ENCODE data around the gene KIAA0232. TPM values are rescaled to one million over a fixed set of nuclear protein-coding genes. Genes with fewer than 3 reads are reported as not detected.

Gene KIAA0232
- total RNA-seq, 1 experiment from 2014 or later: 28.5 TPM

DNA sequence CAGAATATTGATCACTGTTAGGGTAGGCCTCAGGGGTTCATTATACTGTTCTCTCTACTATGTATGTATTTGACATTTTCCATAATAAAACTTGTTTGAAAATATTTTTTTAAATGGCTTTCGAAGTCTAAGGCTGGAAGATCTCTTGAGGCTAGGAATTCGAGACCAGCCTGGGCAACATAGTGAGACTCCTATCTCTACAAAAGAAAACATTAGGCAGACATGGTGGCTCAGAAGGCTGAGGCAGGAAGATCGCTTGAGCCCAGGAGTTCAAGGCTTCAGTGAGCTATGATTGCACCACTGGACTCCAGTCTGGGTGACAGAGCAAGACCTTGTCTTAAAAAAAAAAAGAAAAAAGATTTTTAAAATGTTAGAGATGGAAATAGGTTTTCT lies 111.6 kb downstream of the KIAA0232 start:
- no peak overlapping the region for H2BK20ac ChIP-seq (ENCODE audit: low read depth, low read length, poor library complexity, severe bottlenecking)

More for the DNA sequence above, 111.6 kb downstream of the KIAA0232 start:
- Mint-ChIP-seq H3K4me3 (no peak overlapping the region), H3K4me1 (peaks cover 0 to 10% of the 10 kb centered on the region in 2 experiments; a peak in 3 of 4 replicates), H3K9me3 (peaks cover 9 to 11% of the 10 kb centered on the region in 2 experiments; a peak in 4 of 5 replicates), H3K36me3 (ENCODE audit: insufficient read depth in 1 of 3, low read depth in 3 of 3) (peaks cover 6 to 9% (median 8%) of the 10 kb centered on the region in 3 experiments; a peak in 5 of 7 replicates), H3K27ac (no peak overlapping the region), H3K27me3 (ENCODE audit: low read depth) (peaks cover 4% of the 10 kb centered on the region; the same call in 1 of the 2 replicates)
- Histone ChIP-seq H3K9ac (ENCODE audit: extremely low read depth, insufficient read length, low read length) (no peak overlapping the region), H2BK120ac (ENCODE audit: low read depth, low read length, poor library complexity, severe bottlenecking) (no peak overlapping the region), H3K23me2 (ENCODE audit: insufficient read length, low read depth, low read length, poor library complexity, severe bottlenecking) (no peaks in the 10 kb centered on the region), H3K56ac (ENCODE audit: insufficient read length, low read depth, low read length) (no peak overlapping the region), H3K79me1 (ENCODE audit: insufficient read depth, low read depth, low read length, poor library complexity, severe bottlenecking) (no peaks in the 10 kb centered on the region), H3K18ac (ENCODE audit: insufficient read length, low read depth, low read length) (no peak overlapping the region), H4K91ac (ENCODE audit: insufficient read length, low read depth, low read length) (no peak overlapping the region), H2BK12ac (ENCODE audit: insufficient read length, low read depth, low read length) (no peak overlapping the region), H3K4me1 (ENCODE audit: insufficient read depth, low read length) (no peaks in the 10 kb centered on the region), H2BK15ac (ENCODE audit: low read depth, low read length) (no peak overlapping the region), H3K4ac (ENCODE audit: low read depth, low read length) (no peak overlapping the region), H4K8ac (replicated peaks; ENCODE audit: insufficient read length, low read depth, low read length) (no peak overlapping the region), H3K23ac (ENCODE audit: insufficient read length, low read depth, low read length) (no peak overlapping the region), H4K20me1 (ENCODE audit: control insufficient read depth, insufficient read depth, insufficient read length) (no peaks in the 10 kb centered on the region), H4K5ac (ENCODE audit: insufficient read length, low read depth, low read length) (no peak overlapping the region), H2BK5ac (ENCODE audit: insufficient read length, low read length) (no peak overlapping the region), H3K27me3 (ENCODE audit: insufficient read depth, low read length) (no peaks in the 10 kb centered on the region), H3K27ac (ENCODE audit: insufficient read length, low read depth, low read length) (no peak overlapping the region), H3K4me2 (ENCODE audit: insufficient read depth, insufficient read length, low read length) (no peak overlapping the region), H3K79me2 (ENCODE audit: insufficient read depth, low read length) (no peaks in the 10 kb centered on the region), H3T11ph (ENCODE audit: low read length) (no peak overlapping the region), H2AFZ (ENCODE audit: low read length) (no peak overlapping the region), H2AK5ac (ENCODE audit: insufficient read length, low read length) (no peak overlapping the region), H3K14ac (ENCODE audit: insufficient read depth, low read length) (no peak overlapping the region), H3K9me3 (ENCODE audit: control insufficient read depth, low read depth, low read length) (no peaks in the 10 kb centered on the region)
- no peak for DNase-seq
- TF ChIP-seq, protein P1, sequence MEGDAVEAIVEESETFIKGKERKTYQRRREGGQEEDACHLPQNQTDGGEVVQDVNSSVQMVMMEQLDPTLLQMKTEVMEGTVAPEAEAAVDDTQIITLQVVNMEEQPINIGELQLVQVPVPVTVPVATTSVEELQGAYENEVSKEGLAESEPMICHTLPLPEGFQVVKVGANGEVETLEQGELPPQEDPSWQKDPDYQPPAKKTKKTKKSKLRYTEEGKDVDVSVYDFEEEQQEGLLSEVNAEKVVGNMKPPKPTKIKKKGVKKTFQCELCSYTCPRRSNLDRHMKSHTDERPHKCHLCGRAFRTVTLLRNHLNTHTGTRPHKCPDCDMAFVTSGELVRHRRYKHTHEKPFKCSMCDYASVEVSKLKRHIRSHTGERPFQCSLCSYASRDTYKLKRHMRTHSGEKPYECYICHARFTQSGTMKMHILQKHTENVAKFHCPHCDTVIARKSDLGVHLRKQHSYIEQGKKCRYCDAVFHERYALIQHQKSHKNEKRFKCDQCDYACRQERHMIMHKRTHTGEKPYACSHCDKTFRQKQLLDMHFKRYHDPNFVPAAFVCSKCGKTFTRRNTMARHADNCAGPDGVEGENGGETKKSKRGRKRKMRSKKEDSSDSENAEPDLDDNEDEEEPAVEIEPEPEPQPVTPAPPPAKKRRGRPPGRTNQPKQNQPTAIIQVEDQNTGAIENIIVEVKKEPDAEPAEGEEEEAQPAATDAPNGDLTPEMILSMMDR (conservative IDR thresholded peaks at IDR 0.05): no peak
- no CpG with 5 or more reads among the region's 3 CpGs for WGBS (ENCODE audit: extremely low coverage, insufficient read length, low lambda C conversion rate)

Measured in H9 (cell line).